C4-2B (cell line): ENCODE measurements around the gene PTPRM.

ENCODE experiments used
- CTCF ChIP-seq: fragments of 450-650 bp; conservative IDR thresholded peaks from 2 replicates; pipeline ENCODE4 v1.5.1; 2017; ENCODE audit warnings: mild to moderate bottlenecking
- ZFX ChIP-seq: fragments of 450-650 bp; IDR thresholded peaks from 2 replicates; pipeline ENCODE4 v1.6.1; 2017

DNA sequence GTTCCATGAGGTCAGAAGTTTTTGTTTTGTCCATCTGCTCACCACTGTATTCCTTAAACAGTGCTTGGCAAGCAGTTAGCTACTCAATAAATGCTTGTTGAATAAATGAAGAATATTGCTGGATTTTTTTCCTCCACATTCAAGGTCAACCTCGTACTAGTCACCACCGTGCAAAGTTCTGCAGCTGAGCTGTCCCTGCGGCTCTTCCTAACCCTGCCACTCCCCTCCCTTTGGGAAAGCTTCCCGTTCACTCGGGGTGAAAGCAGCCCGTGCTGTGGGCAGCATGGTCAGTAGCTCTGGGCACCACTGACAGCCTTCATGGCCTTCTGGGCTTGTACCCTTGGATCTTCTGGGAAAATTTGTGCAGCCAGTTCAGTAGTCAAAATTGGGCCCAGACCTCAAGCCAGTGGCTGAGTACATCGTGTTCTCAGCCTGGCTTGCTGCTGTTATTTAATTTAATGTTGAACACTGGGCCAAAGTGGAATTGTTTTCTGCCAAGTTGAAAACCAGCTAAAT, 572.8 kb downstream of the PTPRM start:
- TF ChIP-seq CTCF (no peak), ZFX (no peak)
